ENCODE results near the gene WDR3.

WDR3 gene

DNA sequence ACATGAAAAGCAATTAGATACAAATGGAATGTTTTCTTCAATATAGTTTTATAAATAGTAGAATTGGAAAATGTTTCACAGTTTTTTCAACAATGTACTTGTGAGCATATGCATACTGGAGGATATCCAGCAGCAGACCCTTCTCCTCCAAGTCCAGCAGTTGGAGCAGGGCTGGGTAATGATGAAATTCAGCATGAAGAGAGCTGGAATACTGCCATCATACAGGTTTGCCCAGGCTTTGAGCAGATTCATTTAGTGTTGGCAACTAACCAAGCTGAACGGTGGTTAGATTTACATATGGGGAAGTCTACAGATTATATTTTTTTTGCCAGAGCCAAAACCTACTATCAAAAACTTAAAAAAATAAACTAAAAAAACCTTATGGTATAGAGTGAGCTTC is 38.3 kb downstream of the WDR3 start:
- no peaks in the 10 kb centered on the region for H4K20me1 ChIP-seq (ENCODE audit: control insufficient read depth, insufficient read depth, low read depth, low read length)
- H3K27ac ChIP-seq (ENCODE audit: low read depth, low read length), result no peak overlapping the region
- H3K9me2 ChIP-seq (replicated peaks; ENCODE audit: control insufficient read depth, low read length), result no peaks in the 10 kb centered on the region
- H3K4me1 ChIP-seq (ENCODE audit: control insufficient read depth, low read length), result no peaks in the 10 kb centered on the region
- H3K36me3 ChIP-seq (ENCODE audit: control insufficient read depth, low read length), result peaks cover under 1% of the 10 kb centered on the region; the same call in 1 of the 2 replicates
- H3K9me3 ChIP-seq (ENCODE audit: control insufficient read depth, insufficient read depth, low read length), result no peaks in the 10 kb centered on the region
- H3K4me2 ChIP-seq (ENCODE audit: low read length), result no peak overlapping the region
- no peak overlapping the region for H3K4me3 ChIP-seq (ENCODE audit: low read length)
- no peaks in the 10 kb centered on the region for H3K79me2 ChIP-seq (ENCODE audit: control insufficient read depth, low read length)
- TF ChIP-seq EZH2phosphoT487 (IDR thresholded peaks at IDR 0.05; ENCODE audit: borderline replicate concordance, low read length), result no peak
- TF ChIP-seq, protein P1, sequence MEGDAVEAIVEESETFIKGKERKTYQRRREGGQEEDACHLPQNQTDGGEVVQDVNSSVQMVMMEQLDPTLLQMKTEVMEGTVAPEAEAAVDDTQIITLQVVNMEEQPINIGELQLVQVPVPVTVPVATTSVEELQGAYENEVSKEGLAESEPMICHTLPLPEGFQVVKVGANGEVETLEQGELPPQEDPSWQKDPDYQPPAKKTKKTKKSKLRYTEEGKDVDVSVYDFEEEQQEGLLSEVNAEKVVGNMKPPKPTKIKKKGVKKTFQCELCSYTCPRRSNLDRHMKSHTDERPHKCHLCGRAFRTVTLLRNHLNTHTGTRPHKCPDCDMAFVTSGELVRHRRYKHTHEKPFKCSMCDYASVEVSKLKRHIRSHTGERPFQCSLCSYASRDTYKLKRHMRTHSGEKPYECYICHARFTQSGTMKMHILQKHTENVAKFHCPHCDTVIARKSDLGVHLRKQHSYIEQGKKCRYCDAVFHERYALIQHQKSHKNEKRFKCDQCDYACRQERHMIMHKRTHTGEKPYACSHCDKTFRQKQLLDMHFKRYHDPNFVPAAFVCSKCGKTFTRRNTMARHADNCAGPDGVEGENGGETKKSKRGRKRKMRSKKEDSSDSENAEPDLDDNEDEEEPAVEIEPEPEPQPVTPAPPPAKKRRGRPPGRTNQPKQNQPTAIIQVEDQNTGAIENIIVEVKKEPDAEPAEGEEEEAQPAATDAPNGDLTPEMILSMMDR (IDR thresholded peaks at IDR 0.05; ENCODE audit: low read depth, low read length, poor library complexity, severe bottlenecking), result no peak
- peaks cover under 1% of the 10 kb centered on the region; the same call in 1 of the 2 replicates for H3K27me3 ChIP-seq (ENCODE audit: control insufficient read depth, low read length)
- H3F3A ChIP-seq (ENCODE audit: control insufficient read depth, insufficient read depth), result no peaks in the 10 kb centered on the region

DNA sequence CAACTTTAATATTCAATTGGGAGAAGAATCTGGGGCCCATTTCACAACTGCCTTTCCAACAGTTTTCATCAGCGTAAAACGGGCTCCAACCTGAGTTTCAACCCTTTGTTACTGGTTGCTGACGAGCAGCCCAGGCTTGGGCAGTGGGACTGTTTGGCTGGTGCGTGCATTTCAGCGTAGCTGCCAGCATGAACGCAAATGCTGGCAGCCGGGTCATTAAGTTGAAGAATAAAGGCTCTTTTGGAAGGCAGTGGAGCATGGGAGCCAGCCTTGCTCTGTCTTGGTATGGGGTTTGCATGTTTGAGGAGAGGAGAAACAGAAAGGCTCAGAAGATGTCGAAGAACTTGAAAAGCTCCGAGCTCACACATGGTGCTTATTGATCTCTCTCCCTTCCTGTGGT is 40.7 kb downstream of the WDR3 start:
- Histone ChIP-seq H3K9me3 (ENCODE audit: control insufficient read depth, insufficient read depth, low read length) (no peaks in the 10 kb centered on the region), H3K4me2 (ENCODE audit: low read length) (no peak overlapping the region), H3K4me1 (ENCODE audit: control insufficient read depth, low read length) (no peaks in the 10 kb centered on the region), H3K27me3 (ENCODE audit: control insufficient read depth, low read length) (peaks cover 8% of the 10 kb centered on the region), H3F3A (ENCODE audit: control insufficient read depth, insufficient read depth) (no peaks in the 10 kb centered on the region), H3K27ac (ENCODE audit: low read depth, low read length) (no peak overlapping the region), H3K9me2 (replicated peaks; ENCODE audit: control insufficient read depth, low read length) (no peaks in the 10 kb centered on the region), H3K79me2 (ENCODE audit: control insufficient read depth, low read length) (no peaks in the 10 kb centered on the region), H3K4me3 (ENCODE audit: low read length) (no peak overlapping the region), H4K20me1 (ENCODE audit: control insufficient read depth, insufficient read depth, low read depth, low read length) (no peaks in the 10 kb centered on the region), H3K36me3 (ENCODE audit: control insufficient read depth, low read length) (no peaks in the 10 kb centered on the region)
- TF ChIP-seq, protein P1 (IDR thresholded peaks at IDR 0.05; ENCODE audit: low read depth, low read length, poor library complexity, severe bottlenecking), result no peak
- no peak for TF ChIP-seq EZH2phosphoT487 (IDR thresholded peaks at IDR 0.05; ENCODE audit: borderline replicate concordance, low read length)

DNA sequence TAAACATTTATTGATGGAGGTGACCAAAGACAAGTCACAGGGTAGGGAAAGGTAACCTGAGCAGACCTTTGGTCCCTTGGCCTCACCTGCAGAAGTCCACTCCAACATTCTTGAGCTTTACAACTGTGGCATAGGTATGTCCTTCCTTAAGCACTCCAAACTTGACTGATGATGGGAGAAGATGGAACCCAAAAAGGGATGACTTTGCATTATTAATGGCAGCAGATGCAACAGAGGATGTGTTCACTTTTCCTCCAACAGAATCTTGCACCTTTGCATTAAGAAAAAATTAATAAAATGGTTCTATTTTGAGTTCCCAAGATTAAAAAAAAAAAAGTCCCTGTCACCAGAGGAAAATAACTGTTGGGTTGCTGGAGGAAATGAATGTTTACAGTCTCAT is 42.2 kb downstream of the WDR3 start:
- H3K27ac ChIP-seq (ENCODE audit: low read depth, low read length), result no peak overlapping the region
- no peaks in the 10 kb centered on the region for H3K9me2 ChIP-seq (replicated peaks; ENCODE audit: control insufficient read depth, low read length)
- no peaks in the 10 kb centered on the region for H4K20me1 ChIP-seq (ENCODE audit: control insufficient read depth, insufficient read depth, low read depth, low read length)
- TF ChIP-seq, protein P1 (IDR thresholded peaks at IDR 0.05; ENCODE audit: low read depth, low read length, poor library complexity, severe bottlenecking), result no peak
- TF ChIP-seq EZH2phosphoT487 (IDR thresholded peaks at IDR 0.05; ENCODE audit: borderline replicate concordance, low read length), result no peak
- no peak overlapping the region for H3K4me2 ChIP-seq (ENCODE audit: low read length)
- H3K4me3 ChIP-seq (ENCODE audit: low read length), result no peak overlapping the region
- no peaks in the 10 kb centered on the region for H3K79me2 ChIP-seq (ENCODE audit: control insufficient read depth, low read length)
- H3K4me1 ChIP-seq (ENCODE audit: control insufficient read depth, low read length), result no peaks in the 10 kb centered on the region
- H3K9me3 ChIP-seq (ENCODE audit: control insufficient read depth, insufficient read depth, low read length), result no peaks in the 10 kb centered on the region
- H3F3A ChIP-seq (ENCODE audit: control insufficient read depth, insufficient read depth), result no peaks in the 10 kb centered on the region
- H3K36me3 ChIP-seq (ENCODE audit: control insufficient read depth, low read length), result no peaks in the 10 kb centered on the region
- peaks cover 8% of the 10 kb centered on the region for H3K27me3 ChIP-seq (ENCODE audit: control insufficient read depth, low read length)

All from DOHH2 (cell line).